GM12878 (cell line): Measurements from ENCODE around the gene LSM6. TPM values are rescaled to one million over a fixed set of nuclear protein-coding genes. Genes with fewer than 3 reads are reported as not detected.

Source experiments
- ATAC-seq: fragments of 200-7000 bp; cut with Tn5 transposase; 3 replicates; pipeline ENCODE4 v1.9.1; 2020; ENCODE audit warnings: mild to moderate bottlenecking, moderate library complexity
- BruUV-seq: library from RNA; stranded (reverse); fragments of 400-500 nt; replicated peaks from 2 replicates; lab custom pipeline; 2021; lab: Mats Ljungman, UMichigan
- CTCF ChIA-PET: fragments of 300-600 bp; sonication (Branson Sonifier 250); formaldehyde crosslinking; extraction: SDS; loops from one replicate; lab custom pipeline; 2021; ENCODE audit warnings: inconsistent platforms; lab: Yijun Ruan, JAX
- POLR2A ChIA-PET: fragments of 350-600 bp; formaldehyde crosslinking; extraction: SDS; loops from one replicate; lab custom pipeline; 2021; ENCODE audit warnings: inconsistent platforms; lab: Charles Lee
- RAD21 ChIA-PET: fragments of 300-600 bp; sonication (Branson Sonifier 250); formaldehyde crosslinking; loops from one replicate; lab custom pipeline; 2023; ENCODE audit warnings: antibody characterized with exemption; ENCODE audit not compliant: unreplicated experiment; lab: Charles Lee
- SMC1A ChIA-PET: fragments of 300-600 bp; sonication (Branson Sonifier 250); formaldehyde crosslinking; loops from one replicate; lab custom pipeline; 2023; ENCODE audit not compliant: unreplicated experiment, uncharacterized antibody; lab: Charles Lee
- DNase-seq: peaks from one replicate; pipeline ENCODE4 v3.0.0-alpha.2; 2011; ENCODE audit warnings: low read depth, low spot score
- FAIRE-seq: peaks from 3 replicates; lab custom pipeline; 2011; peaks lifted over from hg19 to GRCh38; lab: Jason Lieb, UNC
- H2AFZ ChIP-seq: 2 replicates; pipeline ENCODE4 v1.6.0; 2011; ENCODE audit warnings: low read depth, low read length, control low read depth; ENCODE audit not compliant: control insufficient read depth
- H3K27ac ChIP-seq: 2 replicates; pipeline ENCODE4 v1.5.1; 2011; ENCODE audit warnings: control low read depth; ENCODE audit not compliant: control insufficient read depth, insufficient read depth
- H3K27me3 ChIP-seq, 2 experiments: replicated peaks in 1 of 2; 2 replicates each; pipeline versions ENCODE4 v1.6.0 to v1.6.1; 2011; ENCODE audit warnings: low read length in 1 of 2; ENCODE audit not compliant: control insufficient read depth in 2 of 2, insufficient read depth in 2 of 2
- H3K36me3 ChIP-seq, 2 experiments: 2 replicates each; pipeline ENCODE4 v1.5.1; 2011; ENCODE audit warnings: low read length in 1 of 2; ENCODE audit not compliant: control insufficient read depth in 2 of 2, insufficient read depth in 2 of 2
- H3K4me1 ChIP-seq: 2 replicates; pipeline ENCODE4 v1.6.1; 2011; ENCODE audit warnings: mild to moderate bottlenecking, low read length, moderate library complexity, mixed read lengths; ENCODE audit not compliant: control insufficient read depth, insufficient read depth
- H3K4me2 ChIP-seq: 2 replicates; pipeline ENCODE4 v1.6.0; 2011; ENCODE audit warnings: control low read depth; ENCODE audit not compliant: control insufficient read depth, insufficient read depth
- H3K4me3 ChIP-seq: fragments of 200-600 bp; sonication (generic); 2 replicates; pipeline ENCODE4 v1.5.1; 2016
- H3K79me2 ChIP-seq: 2 replicates; pipeline ENCODE4 v1.6.0; 2011; ENCODE audit warnings: low read length; ENCODE audit not compliant: control insufficient read depth, insufficient read depth
- H3K9ac ChIP-seq: 2 replicates; pipeline ENCODE4 v1.8.0; 2011; ENCODE audit warnings: low read length, control low read depth, mixed read lengths; ENCODE audit not compliant: control insufficient read depth, insufficient read depth
- H3K9me3 ChIP-seq: replicated peaks from 3 replicates; pipeline ENCODE4 v1.5.1; 2011; ENCODE audit warnings: mild to moderate bottlenecking, low read length; ENCODE audit not compliant: control insufficient read depth, insufficient read depth
- H4K20me1 ChIP-seq: 2 replicates; pipeline ENCODE4 v1.6.0; 2011; ENCODE audit not compliant: control insufficient read depth, insufficient read depth
- FOXM1 ChIP-seq: IDR thresholded peaks from 2 replicates; pipeline ENCODE4 v1.6.1; 2012; ENCODE audit warnings: low read depth, mild to moderate bottlenecking, inconsistent platforms, low read length, moderate library complexity
- MYC ChIP-seq: IDR thresholded peaks from 2 replicates; pipeline ENCODE4 v1.6.1; 2011; ENCODE audit warnings: mild to moderate bottlenecking, low read length, moderate library complexity, inconsistent platforms; ENCODE audit not compliant: insufficient read depth, insufficient replicate concordance, insufficient read length, severe bottlenecking
- POLR2AphosphoS2 ChIP-seq: IDR thresholded peaks from 2 replicates; pipeline ENCODE4 v1.6.1; 2011; ENCODE audit warnings: low read depth, mild to moderate bottlenecking, low read length, improper control_type of control experiment, moderate library complexity
- SIX5 ChIP-seq: IDR thresholded peaks from 2 replicates; pipeline ENCODE4 v1.6.1; 2011; ENCODE audit warnings: mild to moderate bottlenecking, low read depth, low read length, moderate library complexity; ENCODE audit not compliant: severe bottlenecking
- YY1 ChIP-seq: IDR thresholded peaks from 2 replicates; pipeline ENCODE4 v1.6.1; 2011; ENCODE audit warnings: low read depth, mild to moderate bottlenecking, low read length
- in situ Hi-C: fragments of 300-500 bp; cut with MboI; formaldehyde crosslinking; loops from 9 replicates; pipeline ENCODE4 v1.14.3; 2018; ENCODE audit warnings: mixed read lengths
- intact Hi-C: fragments of 100-400 bp; cut with micrococcal nuclease; formaldehyde crosslinking; loops from one replicate; pipeline ENCODE4 v1.14.2; 2022; ENCODE audit not compliant: unreplicated experiment
- polyA plus RNA-seq, 11 experiments: library from polyadenylated mRNA; depleted of rRNA in 4 of 11; unstranded in 6 of 11; stranded (reverse) in 5 of 11; fragments of >200 nt; fragmentation: Nextera tagmentation in 4 of 11; fragmentation: Illumina TruSeq in 1 of 11; extraction: Ambion mirVana in 4 of 11; extraction: Trizol in 1 of 11; gene quantifications; 1 replicate in 1 of 11; 2 replicates in 10 of 11; pipeline versions ENCODE4 v1.2.1 to v1.2.3, GENCODE V29; 2011 to 2016; ENCODE audit warnings: inconsistent platforms in 2 of 11, missing spikeins in 2 of 11, low read depth in 1 of 11
- total RNA-seq, 4 experiments: library from RNA; depleted of rRNA in 3 of 4; stranded (reverse); fragments of >200 nt in 3 of 4; fragmentation: Illumina TruSeq in 1 of 4; extraction: Trizol in 1 of 4; gene quantifications; 2 replicates each; pipeline versions ENCODE4 v1.2.1 to v1.2.3, GENCODE V29; 2013 to 2021

LSM6 gene
- total and polyA plus RNA-seq, 10 of the 15 experiments (the other 5 are each of a cell fraction or from before 2014, with no cell fraction given), result 68.0 to 282 (median 229) TPM

GRCh38 chr4:146159384-146160058 lies 16.0 kb upstream of the LSM6 start (continued):
- TF ChIP-seq MYC, result no peak

DNA sequence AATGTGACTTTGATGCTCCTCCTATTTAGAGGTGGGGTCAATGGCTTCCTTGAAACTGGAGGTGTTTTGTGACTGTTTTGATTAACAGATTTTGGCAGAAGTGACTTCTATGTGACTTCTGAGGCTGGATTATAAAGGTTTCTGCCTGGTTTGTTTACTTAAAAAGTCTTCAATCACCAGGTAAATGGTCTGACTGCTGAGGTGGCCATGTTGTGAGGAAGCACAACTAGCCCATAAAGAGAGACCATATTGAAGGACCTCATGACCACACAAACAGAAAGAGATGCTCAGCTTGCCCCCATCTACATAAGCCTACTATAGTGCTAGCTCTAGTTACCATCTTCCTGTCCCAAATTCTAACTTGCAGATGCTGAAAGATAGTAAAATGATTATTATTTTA lies 14.3 kb upstream of the LSM6 start:
- ChIA-PET RAD21 (no interaction called here), SMC1A (interaction anchor here (1.1 kb wide), 1 partner anchor 20 kb away, joined by 3 read pairs; no protein-coding TSS in a partner anchor), CTCF (interaction anchor here (1.0 kb wide), 1 partner anchor 66 kb away, joined by 4 read pairs; no protein-coding TSS in a partner anchor), POLR2A (no interaction called here)
- Histone ChIP-seq H3K4me2 (no peak overlapping the region), H3K27ac (no peak overlapping the region), H3K9ac (no peak overlapping the region), H4K20me1 (no peaks in the 10 kb centered on the region), H3K4me3 (no peak overlapping the region), H3K27me3 (no peaks in the 10 kb centered on the region), H3K79me2 (no peaks in the 10 kb centered on the region), H3K4me1 (peaks cover 11% of the 10 kb centered on the region), H3K36me3 (no peaks in the 10 kb centered on the region), H3K9me3 (peaks cover 3% of the 10 kb centered on the region), H2AFZ (no peak overlapping the region)
- intact Hi-C loops (no loop called here), in situ Hi-C loops (no loop called here)
- FAIRE-seq (no peak), ATAC-seq (no peak), DNase-seq (no peak)
- BruUV-seq, result no TSS peak
- no peak for TF ChIP-seq SIX5
- TF ChIP-seq YY1, result peak; percentile 54; the same call in 1 of the 2 replicates
- no peak for TF ChIP-seq POLR2AphosphoS2
- TF ChIP-seq FOXM1, result no peak
